Activated CD8-positive, alpha-beta memory T cell treated with anti-CD3 and anti-CD28 coated beads, Interleukin-2, amount 50 U/mL, for 1 hour (primary cell): Measurements from ENCODE around the gene HACD1.
"Not testable (repeated sequence)": the region's sequence is repeated elsewhere in the genome, so short reads cannot be mapped to it uniquely, and the experiment has no call there.

ENCODE experiments used
- DNase-seq: peaks from one replicate; pipeline ENCODE4 v3.0.0-alpha.2; 2020; ENCODE audit errors: extremely low read depth

Gene HACD1

GRCh38 chr10:17643755-17644484 is 26.7 kb upstream of the HACD1 start, which contains the start of gene STAM:
Gene STAM, plus strand, starts transcription at chr10:17644151. Its CDS starts 189 bp downstream, at chr10:17644340.
- peak; percentile 80 for DNase-seq

GRCh38 chr10:17643339-17643754 is 26.2 kb upstream of the HACD1 start:
- no peak for DNase-seq

GRCh38 chr10:17640331-17640816 is 23.2 kb upstream of the HACD1 start:
- DNase-seq, result no peak

- DNase-seq, result no peak
Measured at GRCh38 chr10:17637869-17638268, 20.7 kb upstream of the HACD1 start.

GRCh38 chr10:17633353-17633752 is 16.2 kb upstream of the HACD1 start:
- no peak for DNase-seq

- DNase-seq, result not testable (repeated sequence)
Measured at GRCh38 chr10:17632590-17632989, 15.4 kb upstream of the HACD1 start.

- DNase-seq, result no peak
Measured at GRCh38 chr10:17626656-17627055, 9.5 kb upstream of the HACD1 start.

- DNase-seq, result no peak
Measured at GRCh38 chr10:17624996-17625395, 7.8 kb upstream of the HACD1 start.

- DNase-seq, result no peak
Measured at GRCh38 chr10:17622061-17622460, 4.9 kb upstream of the HACD1 start.

- DNase-seq, result no peak
Measured at GRCh38 chr10:17616403-17617030, 657 bp downstream of the HACD1 start.

GRCh38 chr10:17609523-17610079 is 7.6 kb downstream of the HACD1 start:
- no peak for DNase-seq

GRCh38 chr10:17607603-17608332 is 9.4 kb downstream of the HACD1 start:
- no peak for DNase-seq

- no peak for DNase-seq
Measured at GRCh38 chr10:17607060-17607459, 10.1 kb downstream of the HACD1 start.

- DNase-seq, result no peak
Measured at GRCh38 chr10:17606547-17607040, 10.6 kb downstream of the HACD1 start.

GRCh38 chr10:17605936-17606335 is 11.2 kb downstream of the HACD1 start:
- no peak for DNase-seq

GRCh38 chr10:17599089-17599488 is 18.1 kb downstream of the HACD1 start:
- DNase-seq, result no peak

- no peak for DNase-seq
Measured at GRCh38 chr10:17597386-17597785, 19.8 kb downstream of the HACD1 start.

- no peak for DNase-seq
Measured at GRCh38 chr10:17590969-17591645, 26.1 kb downstream of the HACD1 start.

- DNase-seq, result not testable (repeated sequence)
Measured at GRCh38 chr10:17589316-17589715, 27.9 kb downstream of the HACD1 start.

GRCh38 chr10:17588420-17588819 is 28.8 kb downstream of the HACD1 start:
- DNase-seq, result no peak

GRCh38 chr10:17587321-17587720 is 29.9 kb downstream of the HACD1 start:
- not testable (repeated sequence) for DNase-seq
